Peyer's patch (tissue), 4 donors: ENCODE measurements around the gene GAL3ST3. TPM values are rescaled to one million over a fixed set of nuclear protein-coding genes. Genes with fewer than 3 reads are reported as not detected.
"Not testable (repeated sequence)": the region's sequence is repeated elsewhere in the genome, so short reads cannot be mapped to it uniquely, and the experiment has no call there.

Experiments
- DNase-seq, 3 donors: peaks; one replicate each; pipeline ENCODE4 v3.0.0-alpha.2; 2017 to 2019
- H3K27ac ChIP-seq, 4 donors: fragments of 200-600 bp; sonication (generic); one replicate each; pipeline ENCODE4 v1.5.1; 2016 to 2019
- H3K27me3 ChIP-seq, 2 donors: fragments of 200-600 bp; sonication (generic); one replicate each; pipeline ENCODE4 v1.5.1; 2019
- H3K36me3 ChIP-seq, 3 donors: fragments of 200-600 bp; sonication (generic); one replicate each; pipeline ENCODE4 v1.5.1; 2016 to 2019
- H3K4me1 ChIP-seq, 4 donors: fragments of 200-600 bp; sonication (generic); one replicate each; pipeline ENCODE4 v1.5.1; 2016 to 2019
- H3K4me3 ChIP-seq, 4 donors: fragments of 200-600 bp; sonication (generic); 1 replicate in 3 of 4; 2 replicates in 1 of 4; pipeline ENCODE4 v1.5.1; 2016 to 2019; ENCODE audit warnings: mild to moderate bottlenecking in 1 of 4
- H3K9me3 ChIP-seq, 4 donors: fragments of 200-600 bp; sonication (generic); one replicate each; pipeline ENCODE4 v1.5.1; 2016 to 2019; ENCODE audit warnings: mild to moderate bottlenecking in 1 of 4
- POLR2A ChIP-seq, 2 donors: fragments of 450-650 bp; IDR thresholded peaks; one replicate each; pipeline ENCODE4 v1.5.1; 2017; ENCODE audit warnings: antibody characterized with exemption in 2 of 2, mild to moderate bottlenecking in 2 of 2, moderate library complexity in 2 of 2
- total RNA-seq, 4 donors: library from RNA; depleted of rRNA; stranded (reverse); fragments of >200 nt; gene quantifications; one replicate each; pipeline ENCODE4 v1.1.0, GENCODE V29; 2016
- TF ChIP-seq, protein P1 (sequence below), 6 experiments: fragments of 450-650 bp in 4 of 6; fragments of 200-600 bp in 2 of 6; sonication (generic) in 1 of 6; IDR thresholded peaks; one replicate each; pipeline ENCODE4 v1.5.1; 2017 to 2019; ENCODE audit warnings: antibody characterized with exemption in 6 of 6, mild to moderate bottlenecking in 3 of 6, moderate library complexity in 1 of 6

Gene GAL3ST3
- total RNA-seq, 4 donors from 2014 or later = not detected

DNA sequence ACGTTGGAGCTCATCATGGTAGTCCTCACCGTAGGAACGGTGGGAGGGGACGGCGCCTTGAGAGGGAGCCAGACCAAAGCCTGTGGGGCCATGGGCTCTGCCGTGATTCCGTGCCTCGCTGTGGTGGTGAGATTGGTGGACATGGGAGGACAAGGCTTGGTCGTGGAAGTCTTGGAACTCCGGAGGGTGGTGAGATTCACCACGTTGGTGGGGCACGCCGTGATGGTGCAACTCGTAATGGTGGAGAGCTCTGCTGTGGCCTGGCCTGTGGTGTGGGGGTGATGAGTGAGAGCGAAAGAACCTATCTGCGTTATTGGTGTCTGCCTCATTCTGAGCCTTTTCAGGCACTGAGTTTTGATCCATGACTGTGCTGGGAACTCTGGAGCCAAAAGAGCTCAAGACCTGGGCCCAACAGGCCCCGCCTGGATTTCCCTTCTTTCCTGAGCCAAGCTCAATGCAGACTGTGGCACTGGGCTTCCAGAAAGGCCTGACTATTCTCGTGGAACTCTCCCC, 22.9 kb downstream of the GAL3ST3 start, which contains the start of gene CATSPER1:
CATSPER1 (minus strand) TSS at position 463 of the 513 bp plus-strand sequence; CDS start at position 363, 100 bp downstream.
- Histone ChIP-seq H3K27me3 (no peaks in the 10 kb centered on the region), H3K4me1 (peaks cover 0 to 7% (median 3%) of the 10 kb centered on the region in 4 donors), H3K9me3 (no peaks in the 10 kb centered on the region), H3K36me3 (no peaks in the 10 kb centered on the region), H3K27ac (no peak within 1 kb of the TSS), H3K4me3 (no peak within 1 kb of the TSS)
- TF ChIP-seq, protein P1, sequence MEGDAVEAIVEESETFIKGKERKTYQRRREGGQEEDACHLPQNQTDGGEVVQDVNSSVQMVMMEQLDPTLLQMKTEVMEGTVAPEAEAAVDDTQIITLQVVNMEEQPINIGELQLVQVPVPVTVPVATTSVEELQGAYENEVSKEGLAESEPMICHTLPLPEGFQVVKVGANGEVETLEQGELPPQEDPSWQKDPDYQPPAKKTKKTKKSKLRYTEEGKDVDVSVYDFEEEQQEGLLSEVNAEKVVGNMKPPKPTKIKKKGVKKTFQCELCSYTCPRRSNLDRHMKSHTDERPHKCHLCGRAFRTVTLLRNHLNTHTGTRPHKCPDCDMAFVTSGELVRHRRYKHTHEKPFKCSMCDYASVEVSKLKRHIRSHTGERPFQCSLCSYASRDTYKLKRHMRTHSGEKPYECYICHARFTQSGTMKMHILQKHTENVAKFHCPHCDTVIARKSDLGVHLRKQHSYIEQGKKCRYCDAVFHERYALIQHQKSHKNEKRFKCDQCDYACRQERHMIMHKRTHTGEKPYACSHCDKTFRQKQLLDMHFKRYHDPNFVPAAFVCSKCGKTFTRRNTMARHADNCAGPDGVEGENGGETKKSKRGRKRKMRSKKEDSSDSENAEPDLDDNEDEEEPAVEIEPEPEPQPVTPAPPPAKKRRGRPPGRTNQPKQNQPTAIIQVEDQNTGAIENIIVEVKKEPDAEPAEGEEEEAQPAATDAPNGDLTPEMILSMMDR (IDR thresholded peaks at IDR 0.05) = no peak
- no peak for TF ChIP-seq POLR2A (IDR thresholded peaks at IDR 0.05)
- no peak for DNase-seq

DNA sequence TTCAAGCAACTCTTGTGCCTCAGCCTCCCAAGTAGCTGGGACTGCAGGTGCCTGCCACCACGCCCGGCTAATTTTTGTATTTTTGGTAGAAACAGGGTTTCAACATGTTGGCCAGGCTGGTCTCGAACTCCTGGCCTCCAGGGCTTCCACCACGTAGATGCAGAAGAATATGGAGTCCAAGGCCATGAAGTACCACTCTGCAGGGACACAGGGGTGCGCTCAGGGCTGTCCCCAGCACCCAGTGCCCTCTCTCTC, 25.8 kb downstream of the GAL3ST3 start:
- H3K4me1 ChIP-seq, DNase-seq: not testable (repeated sequence)

DNA sequence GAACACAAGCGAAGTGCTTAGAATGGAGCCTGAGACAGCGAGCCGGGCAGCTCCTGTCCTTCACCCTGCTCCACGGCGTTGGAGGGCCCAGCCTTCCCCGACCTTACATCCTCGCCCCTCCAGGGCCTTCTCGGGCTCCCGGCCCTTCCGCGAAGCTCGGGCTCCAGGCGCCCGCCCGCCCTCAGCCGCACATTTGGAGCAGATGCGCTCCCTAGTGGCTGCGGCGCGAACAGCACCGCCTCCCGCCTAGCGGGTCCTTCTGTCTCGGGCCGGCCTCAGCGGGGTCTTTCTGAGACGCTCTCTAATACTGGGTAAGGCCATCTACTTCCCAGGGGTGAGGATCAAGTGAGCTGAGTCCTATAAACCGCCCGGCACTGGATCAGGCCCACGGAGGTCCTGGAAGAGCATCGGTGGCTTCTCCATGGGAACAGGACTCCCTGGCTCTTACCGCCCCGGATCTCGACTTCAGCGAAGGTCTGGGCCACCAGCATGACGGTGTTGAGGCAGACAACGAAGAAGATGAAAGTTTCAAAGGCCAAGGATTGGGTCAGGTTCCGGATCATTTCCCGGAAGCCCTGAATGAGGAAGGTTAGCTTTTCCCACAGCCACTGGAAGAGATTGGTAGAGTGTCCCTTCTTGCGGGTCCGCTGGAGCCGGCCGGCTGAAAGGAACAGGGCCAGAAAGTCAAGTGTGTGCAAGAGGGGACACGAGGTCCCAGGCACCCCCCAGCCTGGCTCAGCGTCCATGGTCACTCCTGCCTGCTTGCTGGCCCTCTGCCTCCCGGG, 26.4 kb downstream of the GAL3ST3 start:
- H3K4me3 ChIP-seq = peak overlapping the region in 2 of 4 donors; percentile 10 to 23
- H3K36me3 ChIP-seq = no peaks in the 10 kb centered on the region
- peaks cover 0 to 7% (median 3%) of the 10 kb centered on the region in 4 donors for H3K4me1 ChIP-seq
- H3K27me3 ChIP-seq = no peaks in the 10 kb centered on the region
- H3K27ac ChIP-seq = no peak overlapping the region
- TF ChIP-seq POLR2A (IDR thresholded peaks at IDR 0.05) = peak in 1 of 2 donors; percentile 15
- TF ChIP-seq, protein P1 (IDR thresholded peaks at IDR 0.05) = peak; percentile 86 to 93 (median 90)
- no peaks in the 10 kb centered on the region for H3K9me3 ChIP-seq
- DNase-seq = peak; percentile 67 to 86 (median 84)

More for the DNA sequence above, 25.8 kb downstream of the GAL3ST3 start:
- not testable (repeated sequence) for H3K4me3 ChIP-seq, H3K36me3 ChIP-seq, H3K27ac ChIP-seq, H3K27me3 ChIP-seq, H3K9me3 ChIP-seq

DNA sequence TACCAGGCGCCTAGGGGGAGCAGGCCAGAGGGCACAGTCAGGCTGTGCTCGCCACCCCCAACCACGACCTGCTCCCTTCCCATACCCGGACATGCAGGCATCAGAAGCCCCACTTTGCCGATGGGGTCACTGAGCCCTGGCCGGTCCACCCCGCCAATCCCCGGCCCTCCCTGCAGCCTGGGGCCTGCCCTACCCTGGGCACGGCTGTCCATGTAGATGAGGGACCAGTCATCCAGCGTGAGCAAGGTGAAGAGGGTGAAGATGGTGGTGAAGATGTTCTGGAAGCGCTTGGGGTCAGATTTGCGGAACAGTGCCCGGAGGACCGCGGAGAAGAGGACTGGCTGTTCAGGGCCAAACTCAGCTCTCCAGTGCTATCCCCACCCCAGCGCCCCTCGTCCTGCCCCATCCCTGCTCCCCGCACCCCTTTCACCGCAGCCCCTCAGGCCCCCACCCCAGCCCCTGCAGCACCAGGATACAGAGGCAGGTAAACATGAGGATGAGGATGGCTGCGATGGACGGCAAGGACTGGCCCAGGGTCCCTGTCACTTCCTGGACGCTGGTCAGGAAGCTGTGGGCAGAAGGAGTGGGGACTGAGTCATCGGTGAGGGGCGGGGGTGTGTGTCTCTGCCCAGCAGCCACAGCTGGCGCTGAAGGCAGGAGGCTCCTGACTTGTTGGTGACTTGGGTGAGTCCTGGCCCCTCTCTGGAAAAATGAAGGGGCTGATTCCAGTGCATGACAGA, 28.2 kb downstream of the GAL3ST3 start:
- Histone ChIP-seq H3K27ac (no peak overlapping the region), H3K4me3 (no peak overlapping the region), H3K9me3 (no peaks in the 10 kb centered on the region), H3K4me1 (peaks cover 0 to 7% (median 3%) of the 10 kb centered on the region in 4 donors), H3K36me3 (no peaks in the 10 kb centered on the region), H3K27me3 (no peaks in the 10 kb centered on the region)
- no peak for TF ChIP-seq POLR2A (IDR thresholded peaks at IDR 0.05)
- TF ChIP-seq, protein P1 (IDR thresholded peaks at IDR 0.05) = no peak
- no peak for DNase-seq

DNA sequence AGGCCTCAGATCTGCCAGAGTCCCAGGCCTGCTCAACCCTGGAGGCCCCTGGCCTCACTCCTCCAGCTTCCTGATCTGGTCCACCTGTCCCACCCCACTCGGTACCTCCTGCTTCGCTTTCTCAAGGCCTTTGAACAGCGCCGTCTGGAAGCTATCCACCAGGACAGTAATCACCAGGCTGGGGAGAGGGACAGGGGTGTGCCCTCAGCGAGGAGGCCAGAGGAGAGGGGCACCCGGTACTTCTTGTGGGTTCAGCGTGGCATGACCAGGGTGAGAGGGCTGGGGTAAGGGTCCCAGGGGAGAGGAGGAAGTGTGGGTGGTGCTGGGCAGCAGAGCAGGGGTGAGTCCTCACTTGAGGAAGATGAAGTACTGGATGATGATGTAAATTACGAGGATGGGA, 28.7 kb downstream of the GAL3ST3 start:
- no peak for DNase-seq
- H3K4me3 ChIP-seq = no peak overlapping the region
- H3K9me3 ChIP-seq = no peaks in the 10 kb centered on the region
- H3K27me3 ChIP-seq = no peaks in the 10 kb centered on the region
- no peak overlapping the region for H3K27ac ChIP-seq
- peaks cover 0 to 7% (median 3%) of the 10 kb centered on the region in 4 donors for H3K4me1 ChIP-seq
- H3K36me3 ChIP-seq = no peaks in the 10 kb centered on the region
- TF ChIP-seq, protein P1 (IDR thresholded peaks at IDR 0.05) = no peak
- no peak for TF ChIP-seq POLR2A (IDR thresholded peaks at IDR 0.05)

DNA sequence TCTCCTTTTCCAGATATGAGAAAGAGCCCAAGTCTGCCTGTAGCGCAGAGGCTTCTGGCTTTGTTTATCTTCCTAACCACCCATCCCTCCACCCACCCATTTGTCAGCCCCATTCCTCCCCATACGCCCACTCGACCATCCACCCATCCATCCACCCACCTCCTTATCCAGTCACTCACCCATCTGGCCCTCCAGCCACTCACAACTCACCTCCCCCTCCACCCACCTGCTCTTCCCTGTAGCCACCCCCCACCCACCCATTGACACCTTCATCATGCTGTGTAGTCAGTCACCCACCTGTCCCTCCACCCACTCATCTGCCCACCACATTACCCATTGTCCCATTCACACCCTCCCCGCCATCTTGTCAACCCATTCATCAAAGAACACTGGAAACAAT, 31.6 kb downstream of the GAL3ST3 start:
- Histone ChIP-seq H3K4me1 (peaks cover 0 to 3% (median 1%) of the 10 kb centered on the region in 4 donors), H3K36me3 (no peaks in the 10 kb centered on the region), H3K9me3 (no peaks in the 10 kb centered on the region), H3K27ac (no peak overlapping the region), H3K4me3 (no peak overlapping the region), H3K27me3 (peaks cover 0 to 8% of the 10 kb centered on the region in 2 donors)
- TF ChIP-seq, protein P1 (IDR thresholded peaks at IDR 0.05) = no peak
- TF ChIP-seq POLR2A (IDR thresholded peaks at IDR 0.05) = no peak
- no peak for DNase-seq
